OCI-LY7 (cell line): Measurements from ENCODE around the gene MAN1A2. TPM values are rescaled to one million over a fixed set of nuclear protein-coding genes. Genes with fewer than 3 reads are reported as not detected.

ENCODE experiments used
- BruUV-seq: library from RNA; stranded (reverse); fragments of 400-500 nt; replicated peaks from 2 replicates; lab custom pipeline; 2021; lab: Mats Ljungman, UMichigan
- CTCF ChIA-PET: fragments of 300-600 bp; sonication (Branson Sonifier 250); formaldehyde crosslinking; loops from one replicate; lab custom pipeline; 2022; ENCODE audit warnings: antibody characterized with exemption; ENCODE audit not compliant: unreplicated experiment; lab: Charles Lee
- POLR2A ChIA-PET: fragments of 300-600 bp; sonication (Branson Sonifier 250); formaldehyde crosslinking; loops from one replicate; lab custom pipeline; 2022; ENCODE audit warnings: antibody characterized with exemption; lab: Charles Lee
- DNase-seq: peaks from one replicate; pipeline ENCODE4 v3.0.0-alpha.2; 2015; ENCODE audit warnings: low spot score
- H2AFZ ChIP-seq: fragments of 200-600 bp; sonication (generic), shearing (Covaris generic); 2 replicates; pipeline ENCODE4 v1.6.1; 2014; ENCODE audit warnings: mild to moderate bottlenecking, antibody characterized with exemption, low read length, moderate library complexity
- H3K27ac ChIP-seq: fragments of 200-600 bp; sonication (generic); 2 replicates; pipeline ENCODE4 v1.5.1; 2014; ENCODE audit warnings: mixed run types, low read depth, mild to moderate bottlenecking, moderate library complexity, low read length, inconsistent platforms; ENCODE audit not compliant: poor library complexity, severe bottlenecking
- H3K36me3 ChIP-seq: fragments of 200-600 bp; sonication (generic); 2 replicates; pipeline ENCODE4 v1.6.1; 2014; ENCODE audit warnings: mild to moderate bottlenecking, antibody characterized with exemption, low read length, moderate library complexity, mixed read lengths; ENCODE audit not compliant: insufficient read depth
- H3K4me1 ChIP-seq: fragments of 200-600 bp; sonication (generic); 2 replicates; pipeline ENCODE4 v1.5.1; 2014; ENCODE audit warnings: mild to moderate bottlenecking, low read length; ENCODE audit not compliant: insufficient read depth, poor library complexity, severe bottlenecking
- H3K4me2 ChIP-seq: fragments of 200-600 bp; sonication (generic); 2 replicates; pipeline ENCODE4 v1.6.1; 2014; ENCODE audit warnings: mild to moderate bottlenecking, low read length
- H3K4me3 ChIP-seq: fragments of 200-600 bp; sonication (generic); 2 replicates; pipeline ENCODE4 v1.5.1; 2014; ENCODE audit warnings: mild to moderate bottlenecking, low read depth, low read length; ENCODE audit not compliant: poor library complexity, severe bottlenecking
- H3K79me2 ChIP-seq: fragments of 200-600 bp; sonication (generic); 2 replicates; pipeline ENCODE4 v1.6.1; 2016; ENCODE audit warnings: low read depth, mild to moderate bottlenecking, low read length, moderate library complexity, mixed read lengths; ENCODE audit not compliant: insufficient read depth
- H3K9me2 ChIP-seq: fragments of 200-600 bp; sonication (generic); 2 replicates; pipeline ENCODE4 v1.6.1; 2016; ENCODE audit warnings: mild to moderate bottlenecking, low read length, mixed read lengths; ENCODE audit not compliant: insufficient read depth
- H3K9me3 ChIP-seq: fragments of 200-600 bp; sonication (generic); 2 replicates; pipeline ENCODE4 v1.6.1; 2014; ENCODE audit warnings: mild to moderate bottlenecking, mixed run types, low read length, mixed read lengths
- H4K20me1 ChIP-seq: fragments of 200-600 bp; sonication (generic); 2 replicates; pipeline ENCODE4 v1.6.1; 2014; ENCODE audit warnings: mild to moderate bottlenecking, antibody characterized with exemption, low read length, moderate library complexity, mixed read lengths; ENCODE audit not compliant: insufficient read depth
- EZH2phosphoT487 ChIP-seq: fragments of 200-600 bp; sonication (generic); IDR thresholded peaks from 2 replicates; pipeline ENCODE4 v1.6.1; 2018; ENCODE audit warnings: low read depth, borderline replicate concordance, mild to moderate bottlenecking, mixed run types, antibody characterized with exemption, low read length, moderate library complexity, mixed read lengths
- intact Hi-C: fragments of 100-400 bp; cut with micrococcal nuclease; formaldehyde crosslinking; loops from one replicate; pipeline ENCODE4 v1.10.0; 2022; ENCODE audit not compliant: unreplicated experiment
- total RNA-seq, 2 experiments: library from RNA; depleted of rRNA in 1 of 2; stranded (reverse); fragments of >200 nt in 1 of 2; shearing (Covaris generic) in 1 of 2; gene quantifications; 2 replicates each; pipeline ENCODE4 v1.2.3, GENCODE V29; 2014 to 2022
- TF ChIP-seq, protein P1 (sequence below): fragments of 200-600 bp; sonication (generic); conservative IDR thresholded peaks from 2 replicates; pipeline ENCODE4 v1.5.1; 2014; ENCODE audit warnings: mild to moderate bottlenecking, antibody characterized with exemption, low read length, moderate library complexity, mixed read lengths

The MAN1A2 gene
- total RNA-seq, 2 experiments from 2014 or later: 16.1 to 27.5 TPM

DNA sequence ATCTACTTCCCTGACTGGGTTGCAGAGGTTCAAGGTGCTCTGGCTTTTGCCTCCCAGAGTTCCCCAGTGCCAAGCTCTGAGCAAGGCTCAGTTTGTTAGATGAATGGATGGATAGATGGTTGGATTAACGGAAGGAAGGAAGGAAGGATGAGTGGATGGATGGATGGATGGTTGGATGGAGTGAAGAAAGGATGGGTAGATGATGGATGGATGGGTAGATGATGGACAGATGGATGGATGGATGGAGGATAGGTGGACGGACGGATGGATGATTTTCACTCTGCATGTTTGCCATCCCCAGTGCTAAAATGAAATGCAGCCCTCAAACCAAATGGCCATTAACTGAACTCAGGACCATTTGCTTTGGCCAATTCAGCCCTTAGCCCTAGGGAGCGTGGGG is 211.2 kb downstream of the MAN1A2 start:
- Histone ChIP-seq H3K4me1 (no peaks in the 10 kb centered on the region), H3K4me2 (no peak overlapping the region), H3K9me3 (no peaks in the 10 kb centered on the region), H4K20me1 (no peaks in the 10 kb centered on the region), H3K79me2 (no peaks in the 10 kb centered on the region), H3K9me2 (no peaks in the 10 kb centered on the region), H3K27ac (no peak overlapping the region), H2AFZ (no peak overlapping the region), H3K4me3 (no peak overlapping the region), H3K36me3 (no peaks in the 10 kb centered on the region)
- no TSS peak for BruUV-seq
- TF ChIP-seq, protein P1, sequence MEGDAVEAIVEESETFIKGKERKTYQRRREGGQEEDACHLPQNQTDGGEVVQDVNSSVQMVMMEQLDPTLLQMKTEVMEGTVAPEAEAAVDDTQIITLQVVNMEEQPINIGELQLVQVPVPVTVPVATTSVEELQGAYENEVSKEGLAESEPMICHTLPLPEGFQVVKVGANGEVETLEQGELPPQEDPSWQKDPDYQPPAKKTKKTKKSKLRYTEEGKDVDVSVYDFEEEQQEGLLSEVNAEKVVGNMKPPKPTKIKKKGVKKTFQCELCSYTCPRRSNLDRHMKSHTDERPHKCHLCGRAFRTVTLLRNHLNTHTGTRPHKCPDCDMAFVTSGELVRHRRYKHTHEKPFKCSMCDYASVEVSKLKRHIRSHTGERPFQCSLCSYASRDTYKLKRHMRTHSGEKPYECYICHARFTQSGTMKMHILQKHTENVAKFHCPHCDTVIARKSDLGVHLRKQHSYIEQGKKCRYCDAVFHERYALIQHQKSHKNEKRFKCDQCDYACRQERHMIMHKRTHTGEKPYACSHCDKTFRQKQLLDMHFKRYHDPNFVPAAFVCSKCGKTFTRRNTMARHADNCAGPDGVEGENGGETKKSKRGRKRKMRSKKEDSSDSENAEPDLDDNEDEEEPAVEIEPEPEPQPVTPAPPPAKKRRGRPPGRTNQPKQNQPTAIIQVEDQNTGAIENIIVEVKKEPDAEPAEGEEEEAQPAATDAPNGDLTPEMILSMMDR: no peak
- TF ChIP-seq EZH2phosphoT487: no peak
- POLR2A ChIA-PET: no interaction called here
- CTCF ChIA-PET: no interaction called here
- intact Hi-C loops: no loop called here
- DNase-seq: no peak

Other genes with a start within 250 kb of the MAN1A2 start
- gene TRIM45, start 245.7 kb upstream of the MAN1A2 start, total RNA-seq (2014; rRNA removed; shearing (Covaris generic)): not detected in 2 replicates
- gene TRIM45, start 245.7 kb upstream of the MAN1A2 start, total RNA-seq (2022): not detected in 2 replicates
- not detected in 2 replicates for gene VTCN1, start 156.5 kb upstream of the MAN1A2 start, total RNA-seq (2014; rRNA removed; shearing (Covaris generic))
- not detected in 2 replicates for gene VTCN1, start 156.5 kb upstream of the MAN1A2 start, total RNA-seq (2022)
- gene TENT5C, start 238.6 kb downstream of the MAN1A2 start, total RNA-seq (2014; rRNA removed; shearing (Covaris generic)): 11.6 and 13.3 TPM in 2 replicates
- gene TENT5C, start 238.6 kb downstream of the MAN1A2 start, total RNA-seq (2022): 26.5 and 31.1 TPM in 2 replicates